Measurements from ENCODE around the gene NET1. TPM values are rescaled to one million over a fixed set of nuclear protein-coding genes. Genes with fewer than 3 reads are reported as not detected.

The NET1 gene
- polyA plus RNA-seq, 3 donors, result 1.2 to 1.7 (median 1.4) TPM

DNA sequence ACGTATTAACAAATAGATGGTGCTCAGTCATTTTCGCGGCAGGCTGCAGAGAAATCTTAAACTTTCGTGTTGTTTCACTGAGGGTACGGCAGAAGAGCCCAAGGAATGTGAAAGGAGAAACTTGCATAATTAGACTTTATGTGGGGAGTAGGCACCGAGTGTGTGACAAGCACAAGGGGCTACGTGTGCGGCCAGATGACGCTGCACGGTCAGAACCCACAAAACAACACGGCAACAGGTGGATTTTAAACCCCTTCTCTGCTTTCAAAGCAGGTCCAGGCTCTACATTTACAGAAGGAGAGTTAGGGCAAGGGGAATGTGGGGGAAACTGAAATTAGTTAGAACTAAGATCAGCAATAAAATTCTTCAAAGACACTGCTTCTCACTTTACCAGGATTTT is 48.0 kb upstream of the NET1 start:
- Mint-ChIP-seq H3K4me1 (no peaks in the 10 kb centered on the region), H3K27ac (no peak overlapping the region), H3K36me3 (no peaks in the 10 kb centered on the region), H3K9me3 (peaks cover 0 to 2% (median 0%) of the 10 kb centered on the region in 7 donors), H3K27me3 (ENCODE audit: low read depth in 3 of 3) (peaks cover 0 to 9% (median 7%) of the 10 kb centered on the region in 3 donors), H3K4me3 (no peak overlapping the region)
- H2AFZ ChIP-seq (ENCODE audit: insufficient read depth, low read depth, low read length, poor library complexity, severe bottlenecking), result no peak overlapping the region
- 92% methylated on average over 5 of the region's 11 CpGs for WGBS (ENCODE audit: insufficient coverage)
- no peaks in the 10 kb centered on the region for H3K9me3 ChIP-seq (replicated peaks in 1 of 2; ENCODE audit: control insufficient read depth in 1 of 2, insufficient read depth in 1 of 2, low read length in 2 of 2)
- no peaks in the 10 kb centered on the region for H3K79me2 ChIP-seq (ENCODE audit: insufficient read depth, low read length)
- no peak overlapping the region for H3K9ac ChIP-seq (ENCODE audit: insufficient read depth, low read length, poor library complexity, severe bottlenecking)
- TF ChIP-seq, protein P1, sequence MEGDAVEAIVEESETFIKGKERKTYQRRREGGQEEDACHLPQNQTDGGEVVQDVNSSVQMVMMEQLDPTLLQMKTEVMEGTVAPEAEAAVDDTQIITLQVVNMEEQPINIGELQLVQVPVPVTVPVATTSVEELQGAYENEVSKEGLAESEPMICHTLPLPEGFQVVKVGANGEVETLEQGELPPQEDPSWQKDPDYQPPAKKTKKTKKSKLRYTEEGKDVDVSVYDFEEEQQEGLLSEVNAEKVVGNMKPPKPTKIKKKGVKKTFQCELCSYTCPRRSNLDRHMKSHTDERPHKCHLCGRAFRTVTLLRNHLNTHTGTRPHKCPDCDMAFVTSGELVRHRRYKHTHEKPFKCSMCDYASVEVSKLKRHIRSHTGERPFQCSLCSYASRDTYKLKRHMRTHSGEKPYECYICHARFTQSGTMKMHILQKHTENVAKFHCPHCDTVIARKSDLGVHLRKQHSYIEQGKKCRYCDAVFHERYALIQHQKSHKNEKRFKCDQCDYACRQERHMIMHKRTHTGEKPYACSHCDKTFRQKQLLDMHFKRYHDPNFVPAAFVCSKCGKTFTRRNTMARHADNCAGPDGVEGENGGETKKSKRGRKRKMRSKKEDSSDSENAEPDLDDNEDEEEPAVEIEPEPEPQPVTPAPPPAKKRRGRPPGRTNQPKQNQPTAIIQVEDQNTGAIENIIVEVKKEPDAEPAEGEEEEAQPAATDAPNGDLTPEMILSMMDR (IDR thresholded peaks at IDR 0.05), result no peak
- DNase-seq, result no peak
- intact Hi-C loops (cut with micrococcal nuclease), result no loop called here
- H3K27ac ChIP-seq (ENCODE audit: low read depth in 1 of 2, low read length in 2 of 2), result no peak overlapping the region
- H3K27me3 ChIP-seq (ENCODE audit: control insufficient read depth in 2 of 2, insufficient read depth in 2 of 2, low read length in 2 of 2), result no peaks in the 10 kb centered on the region
- no peak overlapping the region for H3K4me3 ChIP-seq (replicated peaks in 1 of 3; ENCODE audit: low read depth in 2 of 3, low read length in 3 of 3)
- no peak overlapping the region for H3K4me2 ChIP-seq (replicated peaks; ENCODE audit: extremely low read depth, low read length, poor library complexity, severe bottlenecking)
- no peaks in the 10 kb centered on the region for H3K36me3 ChIP-seq (replicated peaks in 1 of 2; ENCODE audit: control insufficient read depth in 1 of 2, insufficient read depth in 2 of 2, low read length in 2 of 2)
- no peaks in the 10 kb centered on the region for H4K20me1 ChIP-seq (ENCODE audit: insufficient read depth, low read length)
- H3K4me1 ChIP-seq (ENCODE audit: control insufficient read depth in 1 of 2, insufficient read depth in 2 of 2, low read length in 2 of 2), result no peaks in the 10 kb centered on the region

DNA sequence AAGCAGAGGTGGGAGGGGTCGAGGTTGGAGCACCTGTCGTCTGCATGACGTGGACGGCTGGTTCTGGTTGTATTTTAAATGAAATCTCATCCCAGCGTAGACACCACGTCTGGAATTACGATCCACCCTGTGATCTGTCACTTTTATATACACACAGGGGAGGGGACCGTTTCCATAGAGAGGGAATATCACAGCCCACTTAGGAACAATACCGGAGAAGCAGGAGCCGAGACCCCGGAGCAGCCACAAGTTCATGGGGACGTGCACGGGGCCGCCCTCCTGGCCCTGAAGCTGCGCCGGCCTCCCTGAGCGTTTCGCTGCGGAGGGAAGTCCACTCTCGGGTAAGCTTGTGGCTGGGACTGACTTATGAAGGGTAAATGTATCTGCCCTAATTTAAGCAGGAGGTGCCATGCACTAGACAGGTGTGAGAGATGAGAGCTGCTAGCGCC is 47.4 kb upstream of the NET1 start, which contains the start of gene UCN3:
Gene UCN3 (plus strand): TSS at position 77 of the 449 bp plus-strand sequence. CDS start 8,755 bp downstream, outside the sequence.
- Histone ChIP-seq H3K36me3 (replicated peaks in 1 of 2; ENCODE audit: control insufficient read depth in 1 of 2, insufficient read depth in 2 of 2, low read length in 2 of 2) (no peaks in the 10 kb centered on the region), H3K79me2 (ENCODE audit: insufficient read depth, low read length) (no peaks in the 10 kb centered on the region), H3K4me3 (replicated peaks in 1 of 3; ENCODE audit: low read depth in 2 of 3, low read length in 3 of 3) (no peak within 1 kb of the TSS), H4K20me1 (ENCODE audit: insufficient read depth, low read length) (no peaks in the 10 kb centered on the region), H3K9me3 (replicated peaks in 1 of 2; ENCODE audit: control insufficient read depth in 1 of 2, insufficient read depth in 1 of 2, low read length in 2 of 2) (no peaks in the 10 kb centered on the region), H3K4me2 (replicated peaks; ENCODE audit: extremely low read depth, low read length, poor library complexity, severe bottlenecking) (no peak within 1 kb of the TSS), H3K27me3 (ENCODE audit: control insufficient read depth in 2 of 2, insufficient read depth in 2 of 2, low read length in 2 of 2) (no peaks in the 10 kb centered on the region), H3K27ac (ENCODE audit: low read depth in 1 of 2, low read length in 2 of 2) (no peak within 1 kb of the TSS), H2AFZ (ENCODE audit: insufficient read depth, low read depth, low read length, poor library complexity, severe bottlenecking) (no peak within 1 kb of the TSS), H3K4me1 (ENCODE audit: control insufficient read depth in 1 of 2, insufficient read depth in 2 of 2, low read length in 2 of 2) (no peaks in the 10 kb centered on the region), H3K9ac (ENCODE audit: insufficient read depth, low read length, poor library complexity, severe bottlenecking) (no peak within 1 kb of the TSS)
- no peaks in the 10 kb centered on the region for H3K4me1 Mint-ChIP-seq
- TF ChIP-seq, protein P1 (IDR thresholded peaks at IDR 0.05), result no peak
- peaks cover 0 to 2% (median 0%) of the 10 kb centered on the region in 7 donors for H3K9me3 Mint-ChIP-seq
- H3K27ac Mint-ChIP-seq, result no peak within 1 kb of the TSS
- WGBS (ENCODE audit: insufficient coverage), result 87% methylated on average over 5 of the region's 21 CpGs
- DNase-seq, result no peak
- intact Hi-C loops (cut with micrococcal nuclease), result no loop called here
- H3K4me3 Mint-ChIP-seq, result no peak within 1 kb of the TSS
- H3K36me3 Mint-ChIP-seq, result no peaks in the 10 kb centered on the region
- peaks cover 0 to 9% (median 7%) of the 10 kb centered on the region in 3 donors for H3K27me3 Mint-ChIP-seq (ENCODE audit: low read depth in 3 of 3)

Data from CD14-positive monocyte (primary cell).